PC-3 (cell line): ENCODE results near the gene PLA2G3.

Experiments used
- CTCF ChIP-seq: fragments of 300-600 bp; sonication (generic); conservative IDR thresholded peaks from 2 replicates; pipeline ENCODE4 v1.5.1; 2017; ENCODE audit warnings: antibody characterized with exemption, low read depth, mild to moderate bottlenecking, low read length
- EZH2 ChIP-seq: fragments of 300-600 bp; sonication (generic); IDR thresholded peaks from one replicate; pipeline ENCODE4 v1.6.1; 2017; ENCODE audit warnings: antibody characterized with exemption, mild to moderate bottlenecking, low read length; ENCODE audit not compliant: unreplicated experiment

- no peak for TF ChIP-seq CTCF
- TF ChIP-seq EZH2: no peak
These were observed 14.0 kb downstream of the PLA2G3 start for GRCh38 chr22:31126128-31126868.
